ENCODE results near the gene RBM42.
"Not testable (repeated sequence)": the region's sequence is repeated elsewhere in the genome, so short reads cannot be mapped to it uniquely, and the experiment has no call there.

RBM42 gene, protein sequence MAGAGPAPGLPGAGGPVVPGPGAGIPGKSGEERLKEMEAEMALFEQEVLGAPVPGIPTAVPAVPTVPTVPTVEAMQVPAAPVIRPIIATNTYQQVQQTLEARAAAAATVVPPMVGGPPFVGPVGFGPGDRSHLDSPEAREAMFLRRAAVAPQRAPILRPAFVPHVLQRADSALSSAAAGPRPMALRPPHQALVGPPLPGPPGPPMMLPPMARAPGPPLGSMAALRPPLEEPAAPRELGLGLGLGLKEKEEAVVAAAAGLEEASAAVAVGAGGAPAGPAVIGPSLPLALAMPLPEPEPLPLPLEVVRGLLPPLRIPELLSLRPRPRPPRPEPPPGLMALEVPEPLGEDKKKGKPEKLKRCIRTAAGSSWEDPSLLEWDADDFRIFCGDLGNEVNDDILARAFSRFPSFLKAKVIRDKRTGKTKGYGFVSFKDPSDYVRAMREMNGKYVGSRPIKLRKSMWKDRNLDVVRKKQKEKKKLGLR

DNA sequence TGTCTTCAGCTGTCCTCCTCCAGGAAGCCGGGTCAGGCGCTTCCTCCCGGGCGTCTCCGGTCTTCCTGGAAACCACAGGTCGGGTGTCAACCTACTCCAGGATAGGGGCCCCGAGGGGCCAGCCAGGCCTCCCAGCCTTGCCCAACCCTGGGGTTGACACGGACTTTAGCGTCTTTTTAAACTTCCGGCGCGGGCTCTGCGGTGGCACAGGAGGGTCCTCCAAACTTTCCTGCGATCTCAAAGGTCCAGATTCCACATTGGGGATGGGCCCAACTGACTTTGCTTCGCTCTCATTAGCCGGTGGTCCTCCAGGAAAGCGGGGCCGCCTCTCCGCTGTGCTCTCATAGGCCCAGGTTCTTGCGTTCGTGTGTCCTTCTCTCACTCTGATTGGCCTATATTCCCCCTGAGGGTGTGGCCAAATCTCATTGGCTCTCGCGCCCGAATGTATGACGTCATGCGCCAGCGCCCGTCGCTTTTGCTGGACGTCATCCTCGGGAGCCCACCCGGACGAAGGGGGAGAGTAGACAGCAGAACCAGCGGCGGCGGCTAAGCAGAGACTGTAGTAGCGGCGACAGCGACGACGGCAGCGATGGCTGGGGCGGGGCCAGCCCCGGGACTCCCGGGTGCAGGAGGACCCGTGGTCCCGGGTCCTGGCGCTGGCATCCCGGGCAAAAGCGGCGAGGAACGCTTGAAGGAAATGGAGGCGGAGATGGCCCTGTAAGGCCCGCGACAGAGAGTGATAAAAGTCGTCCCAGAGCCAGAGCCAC lies at the start of gene RBM42:
Gene RBM42 (plus strand): TSS at position 472 of the 767 bp plus-strand sequence. CDS start 118 bp downstream, at position 590.
- in situ Hi-C loops (cut with MboI; ENCODE audit: low pct_unique_long_range_greater_than_20kb, low sequenced_read_pairs) = no loop called here

DNA sequence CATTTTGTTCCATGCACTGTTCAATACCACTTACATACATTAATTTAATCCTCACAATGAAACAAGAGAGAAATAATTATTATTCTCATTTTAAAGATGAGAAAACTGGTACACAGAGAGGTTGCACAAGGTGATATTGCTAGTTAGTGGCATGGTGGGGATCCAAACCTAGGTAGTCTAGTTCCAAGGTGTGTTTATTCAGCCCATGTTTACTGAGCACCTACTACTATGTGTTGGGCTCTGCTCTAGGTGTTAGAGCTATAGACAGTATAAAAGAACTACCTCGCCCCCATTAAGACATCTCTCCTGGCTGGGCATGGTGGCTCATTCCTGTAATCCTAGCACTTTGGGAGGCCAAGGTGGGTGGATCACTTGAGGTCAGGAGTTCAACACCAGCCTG lies 46.1 kb upstream of the RBM42 start:
- DNase-seq = no peak
- in situ Hi-C loops (cut with MboI; ENCODE audit: low pct_unique_long_range_greater_than_20kb, low sequenced_read_pairs) = no loop called here

More for the DNA sequence above, at the start of gene RBM42:
- DNase-seq = peak; percentile 99

DNA sequence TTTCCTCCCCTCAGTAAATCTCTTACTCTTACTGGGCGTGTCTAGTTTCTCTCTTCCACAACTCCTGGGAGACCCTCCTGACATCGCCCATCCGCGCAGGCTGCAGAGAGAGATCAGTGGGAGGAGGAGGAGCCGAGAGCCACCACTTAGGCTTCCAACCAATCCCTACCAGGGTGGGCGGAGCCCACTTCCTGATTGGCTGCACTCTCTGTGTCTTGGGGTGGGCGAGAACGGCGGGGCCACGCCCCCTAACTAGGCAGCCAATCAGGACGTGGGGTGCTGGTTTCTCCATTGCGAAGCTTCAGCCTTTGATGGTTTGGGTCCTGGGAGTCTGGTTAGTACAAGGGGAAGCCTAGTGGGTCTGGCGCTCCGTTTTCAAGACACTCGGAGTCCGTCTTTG lies 43.0 kb upstream of the RBM42 start, which contains the start of gene PMIS2:
Gene PMIS2 (plus strand): TSS at position 326 of the 400 bp plus-strand sequence. CDS start 87 bp downstream, outside the sequence.
- in situ Hi-C loops (cut with MboI; ENCODE audit: low pct_unique_long_range_greater_than_20kb, low sequenced_read_pairs) = no loop called here
- DNase-seq = no peak

DNA sequence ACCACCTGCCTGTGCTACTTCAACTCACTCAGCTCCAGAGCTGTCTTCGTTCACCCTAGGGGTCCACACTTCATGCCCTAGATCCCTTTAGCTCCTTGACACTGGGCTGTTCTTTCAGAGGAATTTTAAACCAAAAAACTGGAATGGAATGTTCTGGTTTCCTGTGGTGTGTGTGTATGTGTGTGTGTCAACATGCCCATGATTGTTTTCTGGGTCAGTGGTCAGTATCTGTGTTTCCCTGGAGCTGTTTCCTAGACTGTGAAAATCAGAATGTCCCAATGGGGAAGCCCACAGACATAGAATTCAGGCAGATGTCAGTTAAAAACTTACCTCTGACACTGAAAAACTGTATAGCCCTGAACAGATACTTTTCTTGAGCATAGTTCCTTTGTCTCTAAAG lies 41.5 kb upstream of the RBM42 start:
- in situ Hi-C loops (cut with MboI; ENCODE audit: low pct_unique_long_range_greater_than_20kb, low sequenced_read_pairs) = no loop called here

DNA sequence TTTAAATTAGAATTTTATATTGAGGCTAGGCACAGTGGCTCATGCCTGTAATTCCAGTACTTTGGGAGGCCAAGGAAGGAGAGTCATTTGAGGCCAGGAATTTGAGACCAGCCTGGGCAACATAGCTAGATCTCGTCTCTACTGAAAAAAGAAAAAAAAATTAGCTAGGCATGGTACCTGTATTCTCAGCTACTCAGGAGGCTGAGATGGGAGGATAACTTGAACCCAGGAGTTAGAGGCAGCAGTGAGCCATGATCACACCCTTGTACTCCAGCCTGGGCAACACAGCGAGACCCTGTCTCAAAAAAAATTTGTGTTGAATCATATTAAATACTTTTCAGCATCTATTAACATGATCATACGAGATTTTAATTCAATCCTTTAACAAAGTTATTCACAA lies 38.0 kb upstream of the RBM42 start:
- in situ Hi-C loops (cut with MboI; ENCODE audit: low pct_unique_long_range_greater_than_20kb, low sequenced_read_pairs) = no loop called here
- no peak for DNase-seq

More for the DNA sequence above, 41.5 kb upstream of the RBM42 start:
- no peak for DNase-seq

DNA sequence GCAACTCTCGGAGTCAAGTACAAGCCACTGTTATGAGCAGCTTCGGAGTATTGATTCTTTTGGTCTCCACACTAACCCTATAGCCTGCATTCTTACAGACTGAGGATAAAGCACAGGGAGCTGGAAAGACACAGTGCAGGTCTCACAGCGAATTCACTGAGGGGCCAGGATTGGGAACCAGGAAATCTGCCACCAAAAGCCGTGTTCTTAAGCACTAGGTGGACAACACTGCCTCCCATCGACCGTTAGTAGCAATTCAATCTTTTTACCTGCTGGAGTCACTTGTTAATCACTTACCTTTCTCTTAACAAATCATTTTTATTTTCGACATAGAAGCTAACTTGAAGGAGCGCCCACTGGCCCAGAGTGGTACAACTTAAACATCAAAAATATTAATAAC lies 36.6 kb upstream of the RBM42 start:
- in situ Hi-C loops (cut with MboI; ENCODE audit: low pct_unique_long_range_greater_than_20kb, low sequenced_read_pairs) = no loop called here
- peak; percentile 40 for DNase-seq

DNA sequence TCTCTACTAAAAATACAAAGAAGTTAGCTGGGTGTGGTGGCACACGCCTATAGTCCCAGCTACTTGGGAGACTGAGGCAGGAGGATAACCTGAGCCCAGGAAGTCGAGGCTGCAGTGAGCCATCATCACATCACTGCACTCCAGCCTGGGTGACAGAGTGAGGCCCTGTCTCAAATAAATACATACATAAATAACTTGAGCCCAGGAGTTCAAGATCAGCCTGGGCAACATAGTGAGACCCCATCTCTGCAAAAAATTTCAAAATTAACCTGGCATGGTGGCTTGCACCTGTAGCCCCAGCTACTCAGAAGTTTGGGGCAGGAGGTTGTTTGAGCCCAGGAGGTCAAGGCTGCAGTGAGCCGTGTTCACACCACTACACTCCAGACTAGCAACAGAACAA lies 33.8 kb upstream of the RBM42 start:
- in situ Hi-C loops (cut with MboI; ENCODE audit: low pct_unique_long_range_greater_than_20kb, low sequenced_read_pairs) = not testable (repeated sequence)

DNA sequence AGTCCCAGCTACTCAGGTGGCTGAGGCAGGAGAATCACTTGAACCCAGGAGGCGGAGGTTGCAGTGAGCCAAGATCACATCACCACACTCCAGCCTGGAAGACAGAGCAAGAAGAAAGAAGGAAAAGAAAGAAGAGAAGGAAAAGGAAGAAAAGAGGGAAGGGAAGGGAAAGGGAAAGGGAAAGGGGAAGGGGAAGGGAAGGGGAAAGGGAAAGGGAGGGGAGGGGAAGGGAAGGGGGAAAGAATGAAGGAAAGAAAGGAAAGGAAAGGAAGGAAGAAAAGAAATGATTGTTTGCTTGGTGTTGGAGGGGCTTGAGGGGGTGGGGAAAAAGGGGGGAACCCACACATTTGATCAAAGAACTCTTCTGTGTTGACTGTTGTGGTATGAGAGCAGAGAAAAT lies 32.9 kb upstream of the RBM42 start:
- no peak for DNase-seq
- in situ Hi-C loops (cut with MboI; ENCODE audit: low pct_unique_long_range_greater_than_20kb, low sequenced_read_pairs) = no loop called here

More for the DNA sequence above, 33.8 kb upstream of the RBM42 start:
- DNase-seq = not testable (repeated sequence)

DNA sequence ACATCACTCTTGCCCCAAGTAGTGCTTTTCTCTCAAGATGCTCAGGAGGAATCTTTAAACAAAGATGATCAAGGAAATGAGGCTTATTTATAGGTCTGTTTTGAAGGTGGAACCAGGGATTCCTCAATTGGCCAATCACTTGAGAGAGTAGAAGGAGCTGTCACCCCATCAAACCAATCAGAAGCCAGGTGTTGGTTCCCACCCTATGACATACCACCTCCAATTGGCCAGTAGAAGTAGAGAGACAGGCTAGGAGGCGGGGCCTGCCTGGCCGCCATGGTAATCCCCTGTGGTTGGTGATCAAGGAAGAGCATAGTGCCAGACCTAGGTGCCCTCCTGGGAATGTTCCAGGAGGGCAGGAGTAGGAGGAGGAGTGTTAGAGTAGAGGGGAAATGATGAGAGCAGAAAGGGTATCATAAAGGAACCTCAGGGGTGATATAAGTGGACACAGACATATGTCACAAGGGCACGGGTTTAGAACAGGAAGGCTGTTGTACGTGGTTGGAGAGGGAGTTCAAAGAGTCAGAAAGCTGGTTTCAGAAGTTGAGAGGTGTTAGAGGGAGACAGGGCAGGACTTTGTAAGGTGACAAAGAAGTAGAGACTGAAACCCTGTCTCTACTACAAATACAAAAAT lies 32.4 kb upstream of the RBM42 start:
- no peak for DNase-seq
- in situ Hi-C loops (cut with MboI; ENCODE audit: low pct_unique_long_range_greater_than_20kb, low sequenced_read_pairs) = no loop called here

- no peak for DNase-seq
- in situ Hi-C loops (cut with MboI; ENCODE audit: low pct_unique_long_range_greater_than_20kb, low sequenced_read_pairs) = no loop called here
These were observed 26.9 kb upstream of the RBM42 start for GRCh38 chr19:35601971-35602370.

DNA sequence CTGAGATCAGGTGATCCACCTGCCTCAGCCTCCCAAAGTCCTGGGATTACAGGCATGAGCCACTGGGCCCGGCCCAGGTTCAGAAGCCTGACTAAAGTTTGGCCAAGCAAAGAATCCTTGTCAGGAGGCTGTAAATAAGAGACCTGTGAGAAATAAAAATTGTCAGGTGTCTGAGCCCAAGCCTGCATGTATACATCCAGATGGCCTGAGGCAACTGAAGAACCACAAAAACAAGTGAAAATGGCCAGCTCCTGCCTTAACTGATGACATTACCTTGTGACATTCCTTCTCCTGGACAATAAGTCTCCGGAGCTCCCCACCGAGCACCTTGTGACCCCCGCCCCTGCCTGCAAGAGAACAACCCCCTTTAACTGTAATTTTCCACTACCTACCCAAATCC lies 24.4 kb upstream of the RBM42 start:
- in situ Hi-C loops (cut with MboI; ENCODE audit: low pct_unique_long_range_greater_than_20kb, low sequenced_read_pairs) = not testable (repeated sequence)

DNA sequence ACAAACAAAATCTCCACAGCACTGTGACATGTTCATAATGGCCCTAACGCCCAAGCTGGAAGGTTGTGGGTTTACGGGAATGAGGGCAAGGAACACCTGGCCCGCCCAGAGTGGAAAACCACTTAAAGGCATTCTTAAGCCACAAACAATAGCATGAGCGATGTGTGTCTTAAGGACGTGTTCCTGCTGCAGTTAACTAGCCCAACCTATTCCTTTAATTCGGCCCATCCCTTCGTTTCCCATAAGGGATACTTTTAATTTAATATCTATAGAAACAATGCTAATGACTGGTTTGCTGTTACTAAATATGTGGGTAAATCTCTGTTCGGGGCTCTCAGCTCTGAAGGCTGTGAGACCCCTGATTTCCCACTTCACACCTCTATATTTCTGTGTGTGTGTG lies 21.7 kb upstream of the RBM42 start:
- in situ Hi-C loops (cut with MboI; ENCODE audit: low pct_unique_long_range_greater_than_20kb, low sequenced_read_pairs); DNase-seq: not testable (repeated sequence)

More for the DNA sequence above, 24.4 kb upstream of the RBM42 start:
- DNase-seq = not testable (repeated sequence)

- no peak for DNase-seq
- in situ Hi-C loops (cut with MboI; ENCODE audit: low pct_unique_long_range_greater_than_20kb, low sequenced_read_pairs) = no loop called here
These were observed 21.2 kb upstream of the RBM42 start for GRCh38 chr19:35607661-35608060.

DNA sequence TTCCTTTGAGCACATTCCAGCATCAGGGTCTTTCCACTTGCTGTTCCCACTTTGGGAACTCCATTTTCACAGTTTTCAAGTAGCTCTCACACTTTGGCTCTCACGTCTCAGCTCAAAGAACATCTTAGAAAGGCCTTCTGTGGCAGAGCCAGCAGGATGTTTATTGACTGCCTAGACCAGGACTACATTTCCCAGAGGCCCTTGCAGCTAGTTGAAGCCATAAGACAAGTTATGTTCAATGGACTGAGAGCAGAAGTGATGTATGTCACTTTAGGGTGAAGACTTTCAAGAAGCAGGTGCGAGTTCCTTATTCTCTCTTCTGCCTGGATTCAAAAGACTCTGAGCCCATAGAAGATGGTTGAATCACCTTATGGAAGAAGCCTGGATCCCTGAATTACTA lies 20.6 kb upstream of the RBM42 start:
- DNase-seq = no peak
- in situ Hi-C loops (cut with MboI; ENCODE audit: low pct_unique_long_range_greater_than_20kb, low sequenced_read_pairs) = no loop called here

GRCh38 chr19:35609851-35610353 lies 18.9 kb upstream of the RBM42 start:
- DNase-seq = peak; percentile 42
- in situ Hi-C loops (cut with MboI; ENCODE audit: low pct_unique_long_range_greater_than_20kb, low sequenced_read_pairs) = no loop called here

- no peak for DNase-seq
- in situ Hi-C loops (cut with MboI; ENCODE audit: low pct_unique_long_range_greater_than_20kb, low sequenced_read_pairs) = no loop called here
These were observed 16.6 kb upstream of the RBM42 start for GRCh38 chr19:35612224-35612558.

DNA sequence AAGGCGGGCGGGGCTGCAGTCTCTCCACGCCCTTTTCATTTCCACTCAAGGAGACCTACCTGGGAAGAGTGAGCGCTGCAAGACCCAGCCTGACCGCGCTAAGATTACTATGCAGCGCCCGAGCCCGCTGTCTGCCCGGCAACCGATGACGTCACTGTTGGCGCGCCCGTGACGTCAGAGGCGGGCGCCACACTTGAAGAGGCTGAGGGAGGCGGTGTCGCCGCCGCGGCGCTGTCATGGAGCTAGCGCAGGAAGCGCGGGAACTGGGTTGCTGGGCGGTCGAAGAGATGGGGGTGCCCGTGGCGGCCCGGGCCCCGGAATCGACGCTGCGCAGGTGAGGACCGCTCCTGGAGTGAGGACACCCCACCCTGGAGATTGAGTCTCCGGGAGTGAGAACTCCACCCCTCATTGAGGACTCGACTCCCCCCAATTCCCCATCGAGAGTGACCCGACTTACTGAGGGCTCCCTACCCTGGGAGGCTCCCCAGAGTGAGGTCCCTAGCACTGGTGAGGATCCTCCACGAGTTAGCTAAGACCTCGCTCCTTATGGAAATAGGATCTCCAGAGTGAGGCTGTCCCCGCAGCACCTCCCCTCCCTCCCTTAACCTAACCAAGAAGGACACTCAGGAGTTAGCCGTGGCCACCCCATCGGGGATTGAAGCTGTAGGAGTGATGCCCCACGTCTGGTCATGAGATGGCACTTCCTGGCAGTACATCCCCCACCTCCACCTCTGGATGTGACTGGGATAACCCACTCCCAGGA lies 16.1 kb upstream of the RBM42 start, which contains the start of gene HAUS5:
Gene HAUS5 (plus strand): TSS at position 177 of the 763 bp plus-strand sequence. CDS start 60 bp downstream, at position 237.
- in situ Hi-C loops (cut with MboI; ENCODE audit: low pct_unique_long_range_greater_than_20kb, low sequenced_read_pairs) = no loop called here
- peak; percentile 98 for DNase-seq

- no peak for DNase-seq
- in situ Hi-C loops (cut with MboI; ENCODE audit: low pct_unique_long_range_greater_than_20kb, low sequenced_read_pairs) = no loop called here
These were observed 15.3 kb upstream of the RBM42 start for GRCh38 chr19:35613574-35613973.

DNA sequence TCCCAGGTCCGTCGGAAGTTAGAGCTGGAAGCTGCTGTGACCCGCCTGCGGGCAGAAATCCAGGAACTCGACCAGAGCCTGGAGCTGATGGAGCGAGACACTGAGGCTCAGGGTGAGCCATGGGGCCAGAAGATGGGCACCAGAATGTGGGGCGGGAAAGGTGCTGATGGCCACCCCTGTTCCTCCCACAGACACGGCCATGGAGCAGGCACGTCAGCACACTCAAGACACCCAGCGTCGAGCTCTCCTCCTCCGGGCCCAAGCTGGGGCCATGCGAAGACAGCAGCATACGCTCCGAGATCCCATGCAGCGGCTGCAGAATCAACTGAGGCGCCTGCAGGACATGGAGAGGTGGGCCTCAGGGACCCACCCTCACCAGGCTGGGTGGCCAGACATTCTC lies 13.8 kb upstream of the RBM42 start:
- DNase-seq = no peak
- in situ Hi-C loops (cut with MboI; ENCODE audit: low pct_unique_long_range_greater_than_20kb, low sequenced_read_pairs) = no loop called here
